Loucy (cell line): Measurements from ENCODE around the gene CELSR1.

Source experiments
- H2AFZ ChIP-seq: fragments of 200-600 bp; sonication (generic); 2 replicates; pipeline ENCODE4 v1.6.0; 2016; ENCODE audit warnings: antibody characterized with exemption, mild to moderate bottlenecking, low read length, moderate library complexity
- H3F3A ChIP-seq: fragments of 200-600 bp; 2 replicates; pipeline ENCODE4 v1.6.0; 2016; ENCODE audit warnings: antibody characterized with exemption, low read depth, mild to moderate bottlenecking
- H3K27me3 ChIP-seq: fragments of 200-600 bp; sonication (generic); 2 replicates; pipeline ENCODE4 v1.6.1; 2014; ENCODE audit warnings: low read length, mild to moderate bottlenecking; ENCODE audit not compliant: insufficient read depth, poor library complexity, severe bottlenecking
- H3K36me3 ChIP-seq: fragments of 200-600 bp; sonication (generic); 2 replicates; pipeline ENCODE4 v1.6.1; 2016; ENCODE audit warnings: low read length; ENCODE audit not compliant: insufficient read depth
- H3K4me1 ChIP-seq: fragments of 200-600 bp; sonication (generic); 2 replicates; pipeline ENCODE4 v1.5.1; 2014; ENCODE audit warnings: low read length, mild to moderate bottlenecking; ENCODE audit not compliant: insufficient read depth, poor library complexity, severe bottlenecking
- H3K4me2 ChIP-seq: fragments of 200-600 bp; sonication (generic); 2 replicates; pipeline ENCODE4 v1.6.0; 2014; ENCODE audit warnings: antibody characterized with exemption, low read length, low read depth, mild to moderate bottlenecking; ENCODE audit not compliant: poor library complexity, severe bottlenecking
- H3K4me3 ChIP-seq: fragments of 200-600 bp; sonication (generic); 2 replicates; pipeline ENCODE4 v1.5.1; 2014; ENCODE audit warnings: low read length, mild to moderate bottlenecking, mixed read lengths; ENCODE audit not compliant: poor library complexity, severe bottlenecking
- H3K79me2 ChIP-seq: fragments of 200-600 bp; sonication (generic); 2 replicates; pipeline ENCODE4 v1.6.1; 2014; ENCODE audit warnings: low read length; ENCODE audit not compliant: insufficient read depth
- H3K9ac ChIP-seq: fragments of 200-600 bp; sonication (generic); 2 replicates; pipeline ENCODE4 v1.6.0; 2014; ENCODE audit warnings: mild to moderate bottlenecking, low read depth, low read length, moderate library complexity; ENCODE audit not compliant: poor library complexity, severe bottlenecking
- H3K9me2 ChIP-seq: fragments of 200-600 bp; sonication (generic); replicated peaks from 2 replicates; pipeline ENCODE4 v1.6.1; 2016; ENCODE audit warnings: low read depth, low read length, mixed read lengths
- H3K9me3 ChIP-seq: fragments of 200-600 bp; sonication (generic); 2 replicates; pipeline ENCODE4 v1.6.1; 2014; ENCODE audit warnings: mild to moderate bottlenecking, antibody characterized with exemption, low read length, low read depth; ENCODE audit not compliant: insufficient read depth
- H4K20me1 ChIP-seq: fragments of 200-600 bp; sonication (generic); 2 replicates; pipeline ENCODE4 v1.6.0; 2014; ENCODE audit warnings: antibody characterized with exemption, low read length, mild to moderate bottlenecking; ENCODE audit not compliant: insufficient read depth, poor library complexity, severe bottlenecking
- CTCF ChIP-seq: fragments of 200-600 bp; sonication (generic); conservative IDR thresholded peaks from 2 replicates; pipeline ENCODE4 v1.5.1; 2014; ENCODE audit warnings: mild to moderate bottlenecking, antibody characterized with exemption, low read length
- EZH2phosphoT487 ChIP-seq: fragments of 200-600 bp; IDR thresholded peaks from 2 replicates; pipeline ENCODE4 v1.6.1; 2018; ENCODE audit warnings: antibody characterized with exemption, mild to moderate bottlenecking, moderate library complexity, borderline replicate concordance

CELSR1 gene

GRCh38 chr22:46394622-46395021, 142.8 kb downstream of the CELSR1 start:
- TF ChIP-seq EZH2phosphoT487 (no peak), CTCF (no peak)
- Histone ChIP-seq H3K27me3 (no peaks in the 10 kb centered on the region), H3K79me2 (no peaks in the 10 kb centered on the region), H4K20me1 (no peaks in the 10 kb centered on the region), H2AFZ (no peak overlapping the region), H3K9me3 (no peaks in the 10 kb centered on the region), H3K9me2 (no peaks in the 10 kb centered on the region), H3K36me3 (no peaks in the 10 kb centered on the region), H3K4me3 (no peak overlapping the region), H3K4me1 (no peaks in the 10 kb centered on the region), H3K9ac (no peak overlapping the region), H3F3A (no peaks in the 10 kb centered on the region), H3K4me2 (no peak overlapping the region)

GRCh38 chr22:46393873-46394272, 143.5 kb downstream of the CELSR1 start:
- Histone ChIP-seq H3K9ac (no peak overlapping the region), H3K9me3 (no peaks in the 10 kb centered on the region), H3K27me3 (no peaks in the 10 kb centered on the region), H3K4me2 (no peak overlapping the region), H3K4me1 (no peaks in the 10 kb centered on the region), H3K79me2 (no peaks in the 10 kb centered on the region), H3K36me3 (no peaks in the 10 kb centered on the region), H3K9me2 (no peaks in the 10 kb centered on the region), H2AFZ (no peak overlapping the region), H3F3A (no peaks in the 10 kb centered on the region), H3K4me3 (no peak overlapping the region), H4K20me1 (no peaks in the 10 kb centered on the region)
- TF ChIP-seq CTCF (no peak), EZH2phosphoT487 (no peak)

GRCh38 chr22:46392137-46392844, 145.1 kb downstream of the CELSR1 start:
- Histone ChIP-seq H3K27me3 (no peaks in the 10 kb centered on the region), H3K9me2 (no peaks in the 10 kb centered on the region), H3K36me3 (no peaks in the 10 kb centered on the region), H3K4me1 (no peaks in the 10 kb centered on the region), H3K79me2 (no peaks in the 10 kb centered on the region), H3K4me3 (no peak overlapping the region), H4K20me1 (no peaks in the 10 kb centered on the region), H2AFZ (no peak overlapping the region), H3K9ac (no peak overlapping the region), H3K9me3 (no peaks in the 10 kb centered on the region), H3F3A (no peaks in the 10 kb centered on the region), H3K4me2 (no peak overlapping the region)
- TF ChIP-seq EZH2phosphoT487 = no peak
- TF ChIP-seq CTCF = no peak
